ENCODE data around the gene RFX3.

- TF ChIP-seq CTCF (tag by site-specific recombination; IDR thresholded peaks at IDR 0.05): no peak
- TF ChIP-seq SALL2 (tag by site-specific recombination; IDR thresholded peaks at IDR 0.05; ENCODE audit: borderline replicate concordance): no peak
- TF ChIP-seq ZFP3 (tag by site-specific recombination; IDR thresholded peaks at IDR 0.05; ENCODE audit: low read depth): no peak
- no peak for TF ChIP-seq FEZF1 (tag by site-specific recombination; IDR thresholded peaks at IDR 0.05)
- no peak for TF ChIP-seq GLI2 (tag by site-specific recombination; IDR thresholded peaks at IDR 0.05; ENCODE audit: borderline replicate concordance, low read depth)
- no peak for TF ChIP-seq ZNF121 (tag by site-specific recombination; IDR thresholded peaks at IDR 0.05)
- TF ChIP-seq ZNF169 (tag by site-specific recombination; IDR thresholded peaks at IDR 0.05): no peak
- TF ChIP-seq ZSCAN5A (tag by site-specific recombination; IDR thresholded peaks at IDR 0.05): no peak
- no peak for TF ChIP-seq ZBTB21 (tag by site-specific recombination; IDR thresholded peaks at IDR 0.05)
- no peak for TF ChIP-seq ZNF777 (tag by site-specific recombination; IDR thresholded peaks at IDR 0.05; ENCODE audit: borderline replicate concordance)
- no peak for TF ChIP-seq KLF8 (tag by site-specific recombination; IDR thresholded peaks at IDR 0.05)
- no peak for TF ChIP-seq ZNF302 (tag by site-specific recombination; IDR thresholded peaks at IDR 0.05; ENCODE audit: low read depth)
Observed at GRCh38 chr9:3510796-3511195, 15.0 kb downstream of the RFX3 start.
